Stimulated activated CD8-positive, alpha-beta memory T cell treated with anti-CD3 and anti-CD28 coated beads, Interleukin-7, amount 100 ng/mL, for 1 hour (primary cell): ENCODE results near the gene B4GALT1.

Experiments used
- DNase-seq, 2 donors: peaks; one replicate each; pipeline ENCODE4 v3.0.0-alpha.2; 2020; ENCODE audit warnings: low read depth in 2 of 2

The B4GALT1 gene, protein sequence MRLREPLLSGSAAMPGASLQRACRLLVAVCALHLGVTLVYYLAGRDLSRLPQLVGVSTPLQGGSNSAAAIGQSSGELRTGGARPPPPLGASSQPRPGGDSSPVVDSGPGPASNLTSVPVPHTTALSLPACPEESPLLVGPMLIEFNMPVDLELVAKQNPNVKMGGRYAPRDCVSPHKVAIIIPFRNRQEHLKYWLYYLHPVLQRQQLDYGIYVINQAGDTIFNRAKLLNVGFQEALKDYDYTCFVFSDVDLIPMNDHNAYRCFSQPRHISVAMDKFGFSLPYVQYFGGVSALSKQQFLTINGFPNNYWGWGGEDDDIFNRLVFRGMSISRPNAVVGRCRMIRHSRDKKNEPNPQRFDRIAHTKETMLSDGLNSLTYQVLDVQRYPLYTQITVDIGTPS

DNA sequence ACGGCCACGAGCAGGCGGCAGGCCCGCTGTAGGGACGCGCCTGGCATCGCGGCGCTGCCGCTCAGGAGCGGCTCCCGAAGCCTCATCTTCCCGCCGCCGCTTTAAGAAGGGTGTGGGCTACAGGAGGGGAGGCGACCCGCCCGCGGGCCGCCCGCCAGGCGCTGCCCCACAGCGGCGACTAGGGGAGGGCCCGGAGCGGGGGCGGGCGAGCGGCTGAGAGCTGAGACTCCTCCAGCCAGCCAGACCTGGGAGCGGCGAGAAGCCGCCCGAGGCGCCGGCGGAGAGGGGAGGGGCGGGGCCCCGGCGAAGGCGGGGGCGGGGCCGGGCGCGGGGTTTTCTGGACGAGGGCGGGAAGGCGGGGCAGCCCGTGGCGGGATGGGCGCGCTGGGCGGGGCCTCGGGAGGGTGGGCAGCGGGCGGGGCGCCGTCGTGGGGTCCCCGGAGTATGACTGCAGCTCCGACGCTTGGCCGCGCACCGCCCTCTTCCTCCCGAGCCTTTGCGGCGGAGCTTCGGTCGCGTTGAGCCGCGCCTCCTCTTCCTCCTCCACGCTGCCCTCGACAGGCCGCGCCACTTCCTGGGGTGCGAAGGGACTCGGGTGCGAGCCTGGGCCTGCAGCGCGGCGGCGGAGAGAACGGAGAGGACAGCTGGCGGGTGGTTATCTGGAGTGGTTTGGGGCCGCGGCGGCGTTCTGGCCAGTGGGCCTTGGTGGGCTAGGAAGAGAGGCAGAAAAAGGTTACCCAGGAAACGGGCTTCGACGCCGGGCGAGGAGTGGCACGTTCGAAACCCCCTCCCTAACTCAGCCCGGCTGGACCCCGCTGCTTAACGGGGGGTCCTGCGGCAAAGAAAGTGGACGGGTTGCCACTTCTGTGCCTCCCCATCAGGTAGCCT, at the start of gene B4GALT1:
B4GALT1 (minus strand) TSS at position 253 of the 888 bp plus-strand sequence; CDS start at position 86, 167 bp downstream.
- DNase-seq = peak; percentile 96 to 98

DNA sequence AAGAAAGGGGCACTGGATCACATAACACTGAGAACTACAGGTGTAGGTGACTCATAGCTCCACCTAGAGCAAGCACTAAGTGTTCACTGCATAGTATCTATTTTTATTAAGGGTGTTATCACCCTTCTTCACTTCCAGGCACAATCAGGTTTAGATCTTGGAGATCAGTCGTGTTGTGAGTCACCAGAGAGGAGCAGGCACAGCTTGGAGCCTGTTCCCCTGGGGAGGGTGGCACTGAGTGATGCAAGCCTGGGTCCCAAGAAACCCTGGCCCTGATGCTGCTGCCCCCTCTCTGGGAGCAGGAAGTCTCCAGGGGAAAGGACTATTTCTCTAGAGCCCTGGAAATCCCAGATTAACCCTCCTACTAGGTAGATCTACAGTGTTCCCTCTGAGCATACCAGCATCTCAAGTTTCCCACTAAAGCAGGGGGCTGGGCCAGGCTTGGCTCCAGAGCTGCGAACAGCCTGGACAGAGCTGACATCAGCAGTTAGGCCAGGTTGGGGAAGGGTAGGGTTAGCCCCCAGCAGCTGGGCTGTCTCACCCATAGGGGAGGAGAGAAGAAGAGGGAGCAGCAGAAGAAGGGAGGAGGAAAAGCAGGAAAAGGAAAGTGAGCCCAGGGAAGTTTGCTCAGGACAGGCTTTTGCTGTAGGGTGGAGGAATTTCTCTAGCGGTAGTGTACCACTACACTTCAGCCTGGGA, 44.7 kb upstream of the B4GALT1 start:
- no peak for DNase-seq

DNA sequence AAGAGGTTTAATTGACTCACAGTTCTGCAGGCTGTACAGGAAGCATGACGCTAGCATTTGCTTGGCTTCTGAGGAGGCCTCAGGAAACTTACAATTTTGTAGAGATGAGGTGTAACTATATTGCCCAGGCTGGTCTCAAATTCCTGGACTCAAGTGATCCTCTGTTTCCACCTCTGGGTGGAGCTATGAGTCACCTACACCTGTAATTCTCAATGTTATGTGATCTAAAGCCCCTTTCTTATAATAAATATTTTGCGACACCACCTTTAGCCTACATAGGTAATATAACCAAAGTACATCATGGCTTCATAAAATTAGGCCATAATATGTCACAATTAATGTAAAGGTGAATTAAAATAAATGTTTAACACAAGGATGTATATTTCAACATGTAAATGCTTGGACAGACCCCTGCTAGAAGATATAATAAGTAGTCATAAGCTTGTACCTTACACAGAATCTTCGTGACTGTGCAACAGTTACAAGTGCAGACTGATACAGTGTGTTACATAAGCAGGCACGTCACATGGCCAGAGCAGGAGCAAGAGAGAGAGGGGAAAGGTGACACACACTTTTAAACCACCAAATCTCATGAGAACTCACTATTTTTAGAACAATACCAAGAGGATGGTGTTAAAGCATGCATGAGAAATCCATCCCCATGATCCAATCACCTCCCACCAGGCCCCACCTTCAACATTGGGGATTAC, 43.0 kb upstream of the B4GALT1 start:
- no peak for DNase-seq

DNA sequence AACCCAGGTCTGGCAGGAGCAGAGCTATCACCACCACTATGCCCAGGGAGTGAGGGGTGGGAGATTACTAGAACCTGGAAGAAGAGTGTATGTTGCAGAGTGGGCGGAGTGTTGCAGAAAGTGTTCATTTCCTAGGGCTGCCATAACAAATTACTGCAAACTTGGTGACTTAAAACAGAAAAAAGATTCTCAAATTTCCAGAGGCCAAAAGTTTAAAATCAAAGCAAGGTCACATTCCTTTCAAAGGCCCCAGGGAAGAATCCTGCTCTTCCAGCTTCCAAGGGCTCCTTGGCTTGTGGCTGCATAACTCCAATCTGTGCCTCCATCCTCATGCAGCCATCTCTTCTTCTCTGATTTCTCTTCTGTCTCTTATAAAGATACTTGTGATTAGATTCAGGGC, 42.3 kb upstream of the B4GALT1 start:
- no peak for DNase-seq

DNA sequence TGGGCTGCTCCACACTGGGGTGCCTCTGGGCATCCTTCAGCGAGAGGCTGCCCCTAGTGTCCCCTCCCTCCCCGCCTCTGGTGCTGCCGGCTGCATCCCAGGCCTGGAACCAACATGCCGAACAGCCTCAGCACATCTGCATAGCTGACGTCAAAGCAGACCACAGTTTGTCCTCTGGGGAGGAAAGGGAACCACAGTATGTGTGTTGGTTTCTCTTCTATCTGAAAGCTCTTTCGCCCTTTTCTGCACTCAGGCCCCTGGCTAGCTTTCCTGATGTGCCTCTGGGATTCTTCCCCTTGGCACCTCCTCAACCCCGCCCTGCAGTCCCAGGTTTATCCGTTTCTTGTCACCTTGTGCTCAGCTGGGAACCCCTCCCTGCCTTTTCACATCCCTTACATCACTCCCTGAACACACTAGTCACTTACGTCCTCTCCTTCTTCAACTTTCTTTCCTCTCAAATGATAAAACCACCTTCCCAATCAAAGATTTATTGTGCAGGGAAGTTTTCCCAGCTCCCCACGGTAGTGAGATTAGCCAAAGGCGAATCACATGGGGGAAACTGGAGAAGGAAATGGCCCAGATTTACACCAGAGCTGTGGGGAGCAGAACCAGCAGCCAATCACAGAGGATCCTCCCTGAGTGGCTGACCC, 35.5 kb upstream of the B4GALT1 start:
- peak in 1 of 2 donors; percentile 10 for DNase-seq

DNA sequence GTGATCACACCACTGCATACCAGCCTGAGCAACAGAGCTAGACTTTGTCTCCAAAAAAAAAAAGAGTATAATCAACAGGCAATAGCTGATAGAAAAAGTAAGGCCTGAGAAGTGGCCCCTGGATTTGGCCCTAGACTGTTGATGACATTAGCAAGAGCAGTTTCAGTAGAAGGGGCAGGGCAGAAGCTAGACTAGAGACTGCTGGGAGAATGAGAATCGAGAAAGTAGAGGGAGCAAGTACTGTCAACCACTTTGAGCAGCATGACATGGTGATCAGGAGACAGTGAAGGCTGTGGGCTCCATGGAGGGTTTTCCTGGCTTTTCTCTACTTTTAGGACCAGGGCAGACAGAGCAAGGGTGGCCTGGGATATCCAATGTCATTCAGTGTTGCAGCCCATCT, 34.9 kb upstream of the B4GALT1 start:
- no peak for DNase-seq

DNA sequence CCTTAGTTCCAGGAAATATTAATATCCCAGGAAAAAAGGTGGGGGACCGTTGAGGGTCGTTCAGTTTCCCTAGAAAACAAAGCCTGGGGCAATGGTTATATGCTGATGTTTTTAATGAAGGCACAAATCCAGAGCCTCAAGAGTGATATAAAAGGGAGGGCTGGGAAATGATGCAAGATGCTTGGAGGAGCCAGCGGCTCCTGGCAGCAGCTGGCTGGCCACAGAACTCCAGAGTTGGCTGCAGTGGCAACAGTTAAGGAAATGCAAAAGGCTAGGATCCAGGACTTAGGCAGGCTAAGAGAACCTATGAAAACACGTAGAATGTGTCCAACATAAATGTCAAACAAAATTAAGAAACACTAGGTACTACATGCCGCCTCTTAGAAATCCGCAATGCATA, 31.0 kb upstream of the B4GALT1 start:
- DNase-seq = no peak

DNA sequence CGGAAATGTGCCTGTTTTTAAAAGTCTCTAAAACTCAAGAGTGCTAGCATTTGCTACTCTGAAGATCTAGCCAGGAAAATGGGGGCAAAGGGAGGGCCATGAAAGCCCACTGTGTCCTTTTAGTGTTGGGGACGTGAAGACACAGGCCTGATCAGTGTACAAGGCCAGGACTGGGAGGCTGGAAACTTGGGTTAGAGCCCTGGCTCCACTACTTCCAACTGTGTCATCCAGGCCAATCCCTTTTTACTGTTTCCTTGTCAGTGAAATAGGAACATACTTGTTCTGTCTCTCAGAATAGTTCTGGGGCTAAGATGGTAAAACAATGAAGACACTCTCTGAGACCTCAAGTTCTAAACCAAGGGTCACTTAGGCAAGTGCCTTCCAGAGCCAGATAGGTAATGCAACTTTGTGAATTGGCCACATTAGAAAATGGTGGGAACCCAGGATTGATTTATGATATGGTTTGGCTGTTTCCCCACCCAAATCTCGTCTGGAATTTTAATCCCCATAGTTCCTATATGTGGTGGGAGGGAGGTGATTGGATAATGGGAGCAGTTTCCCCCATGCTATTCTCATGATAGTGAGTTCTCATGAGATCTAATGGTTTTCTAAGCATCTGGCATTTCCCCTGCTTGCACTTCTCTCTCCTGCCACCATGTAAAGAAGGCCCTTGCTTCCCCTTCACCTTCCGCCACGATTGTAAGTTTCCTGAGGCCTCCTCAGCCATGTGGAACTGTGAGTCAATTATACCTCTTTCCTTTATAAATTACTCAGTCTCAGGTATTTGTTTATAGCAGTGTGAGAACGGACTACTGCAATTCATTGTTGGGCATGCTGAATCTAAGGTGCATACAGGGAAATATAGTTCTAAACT, 30.4 kb upstream of the B4GALT1 start:
- no peak for DNase-seq

DNA sequence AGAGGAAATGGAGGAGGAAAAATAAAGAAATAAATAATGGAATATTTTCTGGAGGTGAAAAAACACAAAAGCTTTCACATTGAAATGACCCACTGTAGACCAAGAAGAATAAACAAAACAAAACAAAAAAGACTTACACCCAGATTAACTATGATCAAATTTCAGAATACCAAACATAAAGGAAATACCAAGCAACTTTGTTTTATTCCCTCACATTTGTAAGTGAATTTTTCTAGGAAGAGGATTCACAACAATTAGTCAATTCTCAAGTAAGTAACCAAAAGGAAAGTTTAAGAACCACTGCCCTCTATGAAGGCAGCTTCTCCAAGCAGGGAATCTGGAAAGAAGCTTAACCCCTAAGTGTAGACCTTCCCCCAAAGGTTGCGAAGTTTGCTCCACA, 29.6 kb upstream of the B4GALT1 start:
- DNase-seq = no peak

DNA sequence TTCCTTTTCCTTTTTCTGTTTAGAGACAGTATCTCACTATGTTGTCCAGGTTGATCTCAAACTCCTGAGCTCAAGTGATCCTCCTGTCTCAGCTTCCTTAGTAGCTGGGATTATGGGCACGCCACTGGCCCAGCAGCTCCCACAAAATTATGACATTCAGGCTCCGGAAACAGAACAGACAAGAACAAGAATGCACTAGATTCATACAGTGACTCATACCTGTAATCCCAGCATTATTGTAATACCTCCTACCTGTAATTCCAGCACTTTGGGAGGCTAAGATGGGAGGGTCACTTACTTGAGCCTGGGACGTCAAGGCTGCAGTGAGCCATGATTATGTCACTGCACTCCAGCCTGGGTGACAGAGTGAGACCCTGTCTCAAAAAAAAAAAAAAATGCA, 26.7 kb upstream of the B4GALT1 start:
- DNase-seq = no peak

DNA sequence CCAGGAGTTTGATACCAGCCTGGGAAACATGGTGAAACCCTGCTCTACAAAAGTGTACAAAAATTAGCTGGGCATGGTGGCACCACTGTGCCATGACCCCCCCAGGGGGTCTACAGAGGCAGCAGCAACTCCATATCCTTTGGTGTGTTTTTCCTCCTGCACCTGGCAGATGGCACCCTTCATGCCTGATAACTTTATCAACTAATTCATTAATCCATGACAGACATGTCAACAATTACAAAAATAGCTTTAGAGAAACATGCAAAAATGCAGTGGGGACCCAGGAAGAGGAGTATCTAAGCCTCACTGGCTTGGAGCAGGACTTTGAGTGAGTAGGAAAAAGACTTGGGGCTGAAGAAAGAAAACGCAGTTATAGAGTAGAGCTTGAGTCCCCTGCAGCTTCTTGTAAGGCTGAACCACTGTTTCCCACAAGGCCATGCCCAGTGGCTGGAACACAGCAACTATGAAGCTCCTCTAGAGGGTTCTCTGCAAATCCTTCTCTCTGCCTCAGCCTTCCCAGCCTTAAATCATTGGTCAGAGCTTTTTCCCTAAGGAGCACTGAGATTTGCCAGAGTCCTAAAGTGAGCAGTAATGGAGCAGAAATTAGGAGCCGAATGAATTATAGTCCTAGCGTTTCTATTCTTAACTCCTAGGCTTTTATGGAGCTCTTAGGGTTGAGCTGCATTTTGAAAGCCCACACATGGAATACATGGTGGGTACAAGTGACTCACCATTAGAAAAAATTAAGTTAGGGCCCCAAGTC, 25.5 kb upstream of the B4GALT1 start:
- no peak for DNase-seq

DNA sequence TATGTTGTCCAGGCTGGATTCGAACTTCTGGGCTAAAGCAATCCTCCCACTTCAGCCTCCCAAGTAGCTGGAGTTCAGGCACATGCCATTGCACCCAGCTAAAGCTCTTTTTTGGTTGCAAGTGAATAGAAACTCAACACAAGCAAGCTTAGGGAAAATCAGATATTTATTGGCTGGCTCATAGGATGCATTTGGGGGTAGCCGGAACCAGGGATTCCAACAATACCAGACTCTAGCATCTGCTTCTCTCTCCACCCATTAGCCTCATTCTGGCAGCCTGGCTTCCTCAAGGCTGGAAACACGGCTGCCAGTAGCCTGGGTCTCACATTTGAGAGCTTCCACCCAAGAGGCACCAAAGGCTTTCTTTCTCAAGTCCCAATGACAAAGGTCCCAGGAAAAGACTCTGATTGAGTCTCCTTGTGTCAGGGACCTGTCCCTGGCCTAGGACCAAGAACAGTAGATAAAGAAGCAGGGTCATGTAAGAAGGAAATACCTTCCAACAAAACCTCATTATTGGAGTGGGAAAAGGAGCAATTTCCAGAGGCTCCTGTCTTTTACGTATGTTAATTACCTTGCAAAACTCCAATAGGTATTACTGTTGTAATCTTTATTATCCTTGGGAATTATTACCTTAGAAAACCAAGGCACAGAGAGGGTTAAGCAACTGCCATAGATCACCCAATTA, 23.0 kb upstream of the B4GALT1 start:
- no peak for DNase-seq

DNA sequence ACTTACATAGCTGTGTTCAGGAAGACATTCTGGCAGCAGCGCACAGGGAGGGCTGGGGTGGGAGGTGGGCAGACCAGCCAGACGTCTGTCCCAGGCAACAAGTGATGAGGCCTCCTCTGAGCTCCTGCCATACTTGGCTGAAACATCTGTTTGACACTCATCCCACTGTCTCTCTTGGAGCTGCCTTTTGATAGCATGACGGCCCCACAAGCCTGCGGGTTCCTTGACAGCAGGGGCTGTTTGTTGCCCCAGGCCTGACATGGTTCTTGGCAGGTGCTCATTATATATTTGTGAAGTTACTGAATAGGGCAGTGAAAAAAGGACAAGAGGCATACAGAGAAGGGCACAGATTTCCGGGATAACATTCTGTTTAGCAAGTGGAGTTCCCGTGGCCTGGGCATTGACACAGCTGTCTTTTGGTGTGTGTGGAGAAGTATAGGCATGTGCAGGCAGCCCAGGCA, 22.2 kb upstream of the B4GALT1 start:
- no peak for DNase-seq

DNA sequence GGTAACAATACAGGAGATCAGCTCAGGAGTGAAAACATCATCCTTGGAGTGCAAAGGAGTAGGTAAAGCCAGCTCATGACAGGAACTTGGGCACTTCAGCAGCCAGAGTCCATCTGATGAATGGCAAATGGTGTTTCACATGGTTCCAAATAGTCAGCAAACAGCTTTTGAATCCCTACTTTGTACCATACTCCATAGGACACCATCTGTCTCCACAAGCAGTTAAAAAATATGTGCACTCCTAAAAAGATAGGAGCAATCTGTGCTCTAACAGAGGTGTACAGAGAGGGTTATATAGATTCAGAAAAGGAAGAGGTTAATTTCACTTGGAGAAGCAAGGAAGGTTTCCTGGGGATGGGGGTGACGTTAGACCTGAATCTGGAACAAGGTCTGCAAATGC, 21.6 kb upstream of the B4GALT1 start:
- DNase-seq = no peak

DNA sequence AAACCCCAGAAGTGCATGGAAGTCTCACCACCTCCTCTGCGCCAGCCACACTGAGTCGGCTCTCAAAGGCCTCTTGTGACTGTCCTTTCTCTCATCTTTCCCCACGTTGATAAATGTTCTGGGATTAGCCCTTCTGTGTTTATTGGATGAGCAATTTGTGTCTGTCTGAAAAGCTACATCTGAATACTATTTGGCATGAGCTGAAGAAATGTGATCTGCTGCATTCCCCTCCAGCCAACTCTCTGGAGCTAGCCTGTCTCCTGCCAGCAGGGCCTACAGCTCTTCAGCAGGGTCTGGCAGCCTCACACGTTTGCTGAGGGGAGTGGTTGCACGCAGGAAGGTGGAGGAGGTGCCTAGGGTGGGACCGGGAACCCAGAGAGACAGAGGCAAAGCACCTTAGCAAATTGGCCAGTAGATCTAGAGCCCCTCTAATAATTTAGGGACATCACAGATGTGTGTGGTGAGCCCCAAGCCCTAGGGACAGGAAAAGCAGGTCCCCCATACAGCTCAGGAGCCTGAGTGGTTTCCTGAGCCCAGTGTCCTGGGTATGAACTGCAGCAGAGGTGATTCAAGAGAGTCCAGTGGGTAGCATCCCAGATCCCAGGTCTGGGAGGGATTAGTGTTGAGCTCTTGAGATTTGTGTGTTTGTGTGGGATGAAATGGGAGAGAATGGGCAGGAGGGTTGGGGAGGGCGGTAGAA, 20.5 kb upstream of the B4GALT1 start:
- no peak for DNase-seq

DNA sequence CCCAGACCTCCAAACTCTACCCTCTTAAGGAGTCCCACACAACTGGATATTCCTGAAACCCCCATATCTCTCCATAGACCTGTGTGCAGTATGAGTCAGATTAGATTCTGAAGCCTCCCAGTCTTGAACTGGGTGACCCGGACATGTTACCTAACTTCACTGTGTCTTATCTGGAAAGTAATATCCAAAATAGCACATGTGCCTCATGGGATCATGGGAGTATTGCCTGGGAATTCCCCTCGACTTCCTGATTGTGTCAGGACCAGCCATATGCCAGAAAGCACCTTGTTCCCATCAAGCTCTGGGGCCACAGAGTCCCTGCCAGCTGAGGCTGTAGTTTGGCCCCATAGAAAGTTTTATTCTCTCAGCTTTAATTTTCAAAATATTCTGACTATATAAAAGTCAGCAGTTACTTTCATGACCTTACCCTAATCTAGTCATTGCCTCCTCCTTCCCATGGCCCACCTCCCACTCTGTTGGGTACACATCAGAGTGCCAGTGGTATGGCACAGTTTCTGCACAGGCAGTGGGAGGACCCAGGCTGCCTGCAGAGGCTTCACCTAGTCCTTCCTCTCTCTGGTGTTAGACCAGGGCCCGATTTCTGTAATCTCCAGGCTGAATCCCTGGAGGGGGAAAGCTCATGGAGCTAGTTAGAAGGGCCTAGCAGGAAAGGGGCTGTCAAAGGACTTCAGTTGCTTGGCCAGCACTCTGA, 19.5 kb upstream of the B4GALT1 start:
- DNase-seq = no peak

DNA sequence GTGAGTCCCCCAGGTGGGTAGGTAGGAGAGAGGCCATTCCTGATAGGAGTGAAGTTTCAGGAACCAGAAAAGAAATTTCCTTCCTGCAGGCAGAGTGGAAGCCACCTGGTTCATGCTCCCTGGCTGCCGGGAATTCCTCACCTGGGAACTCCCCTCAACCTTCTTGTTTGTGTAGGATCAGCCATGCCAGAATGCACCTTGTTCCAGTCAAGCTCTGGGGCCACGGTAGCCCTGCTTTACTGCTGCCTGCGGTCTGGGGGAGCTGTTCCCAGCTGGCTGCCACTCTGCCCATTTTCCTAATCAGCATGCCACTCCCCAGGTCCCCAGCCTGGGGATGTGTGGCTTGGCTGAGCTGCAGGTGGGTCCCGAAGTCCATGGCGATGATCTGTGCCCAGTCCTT, 18.7 kb upstream of the B4GALT1 start:
- DNase-seq = no peak
